ENCODE results near the gene C11orf91.
"Not testable (repeated sequence)": the region's sequence is repeated elsewhere in the genome, so short reads cannot be mapped to it uniquely, and the experiment has no call there.

GRCh38 chr11:33678616-33679015 is 22.0 kb downstream of the C11orf91 start:
- not testable (repeated sequence) for TF ChIP-seq POLR2A, POLR2AphosphoS5 (IDR thresholded peaks at IDR 0.05; ENCODE audit: low read depth, low read length)

Measured in GM12892 (cell line).